WERI-Rb-1 (cell line): ENCODE data around the gene TMEM207.

ENCODE experiments used
- DNase-seq: peaks from one replicate; pipeline ENCODE4 v3.0.0-alpha.2; 2020
- H3K27ac ChIP-seq: fragments of 250-450 bp; sonication (Bioruptor Pico); 2 replicates; pipeline ENCODE4 v1.5.1; 2020; ENCODE audit warnings: mild to moderate bottlenecking, moderate library complexity
- H3K27me3 ChIP-seq: fragments of 250-450 bp; sonication (Bioruptor Pico); 2 replicates; pipeline ENCODE4 v1.5.1; 2021; ENCODE audit warnings: mild to moderate bottlenecking, low read depth, moderate library complexity; ENCODE audit not compliant: insufficient read depth, severe bottlenecking
- H3K36me3 ChIP-seq: fragments of 250-450 bp; sonication (Bioruptor Pico); 2 replicates; pipeline ENCODE4 v1.5.1; 2020; ENCODE audit warnings: mild to moderate bottlenecking, moderate library complexity
- H3K4me3 ChIP-seq: 2 replicates; pipeline ENCODE4 v1.5.1; 2011; ENCODE audit warnings: low read depth, mild to moderate bottlenecking, control low read depth, low read length
- H3K9me3 ChIP-seq: fragments of 250-450 bp; sonication (Bioruptor Pico); 2 replicates; pipeline ENCODE4 v1.5.1; 2021; ENCODE audit warnings: mild to moderate bottlenecking, moderate library complexity; ENCODE audit not compliant: severe bottlenecking
- CTCF ChIP-seq: IDR thresholded peaks from 2 replicates; pipeline ENCODE4 v1.5.1; 2011; ENCODE audit warnings: low read depth, mild to moderate bottlenecking, control low read depth, inconsistent platforms, low read length

TMEM207 gene

GRCh38 chr3:190399677-190400076 is 50.0 kb downstream of the TMEM207 start:
- Histone ChIP-seq H3K27ac (no peak overlapping the region), H3K4me3 (no peak overlapping the region), H3K27me3 (no peaks in the 10 kb centered on the region), H3K9me3 (no peaks in the 10 kb centered on the region), H3K36me3 (no peaks in the 10 kb centered on the region)
- DNase-seq: no peak
- no peak for TF ChIP-seq CTCF

GRCh38 chr3:190397889-190398288 is 51.8 kb downstream of the TMEM207 start:
- H3K36me3 ChIP-seq: no peaks in the 10 kb centered on the region
- no peak for TF ChIP-seq CTCF
- no peaks in the 10 kb centered on the region for H3K9me3 ChIP-seq
- no peaks in the 10 kb centered on the region for H3K27me3 ChIP-seq
- no peak for DNase-seq
- H3K27ac ChIP-seq: no peak overlapping the region
- H3K4me3 ChIP-seq: no peak overlapping the region

- H3K27ac ChIP-seq: no peak overlapping the region
- TF ChIP-seq CTCF: no peak
- no peaks in the 10 kb centered on the region for H3K27me3 ChIP-seq
- no peaks in the 10 kb centered on the region for H3K36me3 ChIP-seq
- H3K9me3 ChIP-seq: no peaks in the 10 kb centered on the region
- no peak for DNase-seq
- no peak overlapping the region for H3K4me3 ChIP-seq
Observed at GRCh38 chr3:190396001-190396400, 53.7 kb downstream of the TMEM207 start.

DNA sequence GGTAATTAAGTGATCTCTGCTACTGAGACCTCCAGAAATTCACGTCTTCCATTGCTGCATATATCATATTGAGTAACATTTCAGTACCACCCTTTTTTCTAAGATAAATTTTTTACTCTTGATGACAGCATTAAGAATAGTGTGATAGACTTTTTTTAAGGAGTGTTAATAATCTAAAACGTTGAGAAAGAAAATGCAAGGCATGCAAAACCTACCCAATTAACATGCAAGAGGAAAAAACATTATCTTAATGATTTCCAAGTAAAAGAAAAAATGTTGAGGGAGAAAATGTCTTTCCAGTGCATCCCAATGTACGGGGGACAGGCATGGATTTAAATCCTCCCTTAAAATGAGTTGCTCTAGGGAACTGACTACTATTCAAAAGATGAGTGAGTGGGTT is 61.0 kb downstream of the TMEM207 start:
- no peak for TF ChIP-seq CTCF
- no peak overlapping the region for H3K4me3 ChIP-seq
- no peak for DNase-seq
- H3K36me3 ChIP-seq: no peaks in the 10 kb centered on the region
- no peaks in the 10 kb centered on the region for H3K27me3 ChIP-seq
- no peaks in the 10 kb centered on the region for H3K9me3 ChIP-seq
- H3K27ac ChIP-seq: no peak overlapping the region

GRCh38 chr3:190387578-190388213 is 62.0 kb downstream of the TMEM207 start, which contains the start of gene CLDN16:
Gene CLDN16, plus strand, starts transcription at chr3:190388163. Its CDS starts 167 bp downstream, at chr3:190388330.
- Histone ChIP-seq H3K4me3 (no peak within 1 kb of the TSS), H3K9me3 (no peaks in the 10 kb centered on the region), H3K27ac (no peak within 1 kb of the TSS), H3K36me3 (no peaks in the 10 kb centered on the region), H3K27me3 (no peaks in the 10 kb centered on the region)
- TF ChIP-seq CTCF: no peak
- no peak for DNase-seq
